HG02885 (cell line): ENCODE results near the gene CTAGE4.
"Not testable (repeated sequence)": the region's sequence is repeated elsewhere in the genome, so short reads cannot be mapped to it uniquely, and the experiment has no call there.

Experiments
- ATAC-seq: cut with Tn5 transposase; IDR thresholded peaks from one replicate; pipeline ENCODE4 v1.9.1; 2021; ENCODE audit warnings: mild to moderate bottlenecking; ENCODE audit not compliant: unreplicated experiment, poor library complexity

The CTAGE4 gene

GRCh38 chr7:144203086-144203485 is 19.8 kb downstream of the CTAGE4 start:
- ATAC-seq: not testable (repeated sequence)

DNA sequence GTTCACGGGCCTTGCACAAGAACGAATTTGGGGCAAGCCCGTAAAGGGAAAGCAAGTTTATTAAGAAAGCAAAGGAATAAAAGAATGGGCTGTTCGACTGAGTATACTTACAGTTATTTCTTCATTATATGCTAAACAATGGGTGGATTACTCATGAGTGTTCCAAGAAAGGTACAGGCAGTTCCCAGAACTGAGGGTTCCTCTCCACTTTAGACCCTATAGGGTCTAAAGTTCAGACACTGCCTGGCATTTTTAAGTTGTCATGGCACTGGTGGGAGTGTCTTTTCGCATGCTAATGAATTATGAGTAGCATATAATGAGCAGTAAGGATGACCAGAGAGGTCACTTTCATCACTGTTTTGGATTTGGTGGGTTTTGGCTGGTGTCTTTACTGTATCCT is 22.0 kb downstream of the CTAGE4 start:
- not testable (repeated sequence) for ATAC-seq

DNA sequence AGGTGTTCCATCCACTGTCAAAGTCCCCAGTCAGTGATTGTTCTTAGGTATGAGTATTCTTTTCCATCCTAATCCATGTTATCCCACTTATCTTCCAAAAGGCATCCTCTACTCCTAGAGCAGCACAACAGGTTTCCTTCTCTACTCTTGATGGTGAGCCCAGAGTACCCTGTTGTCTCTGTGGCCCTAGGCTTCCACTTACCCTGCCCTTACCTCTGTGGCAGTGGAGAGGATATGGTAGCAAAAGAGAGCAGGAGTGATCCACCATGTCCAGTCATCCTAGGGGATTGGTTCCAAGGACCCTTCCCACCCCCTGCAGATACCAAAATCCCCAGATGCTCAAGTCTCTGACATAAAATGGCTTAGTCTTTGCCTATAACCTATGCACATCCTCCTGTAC is 33.9 kb downstream of the CTAGE4 start:
- ATAC-seq: not testable (repeated sequence)

DNA sequence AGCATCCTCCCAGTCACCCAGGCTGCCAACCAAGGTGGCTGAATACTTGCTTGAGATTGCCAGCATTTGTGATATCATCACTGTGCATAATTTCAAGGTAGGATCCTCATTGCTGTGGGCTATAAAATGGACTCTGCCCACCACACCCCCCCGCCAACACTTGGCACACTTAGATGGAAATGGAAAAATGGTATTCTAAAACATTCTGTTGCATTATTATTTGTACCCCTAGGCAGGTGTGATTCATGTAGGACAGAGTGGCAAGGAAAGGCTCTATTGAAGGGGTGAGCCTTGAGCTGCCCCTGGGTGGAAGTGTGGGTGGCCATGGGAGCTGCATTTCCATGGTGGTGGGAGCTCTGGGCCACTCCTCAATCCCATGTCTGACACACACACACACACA is 35.3 kb downstream of the CTAGE4 start:
- ATAC-seq: not testable (repeated sequence)

- peak; percentile 52 for ATAC-seq
Measured at GRCh38 chr7:144219149-144219548, 35.9 kb downstream of the CTAGE4 start.

DNA sequence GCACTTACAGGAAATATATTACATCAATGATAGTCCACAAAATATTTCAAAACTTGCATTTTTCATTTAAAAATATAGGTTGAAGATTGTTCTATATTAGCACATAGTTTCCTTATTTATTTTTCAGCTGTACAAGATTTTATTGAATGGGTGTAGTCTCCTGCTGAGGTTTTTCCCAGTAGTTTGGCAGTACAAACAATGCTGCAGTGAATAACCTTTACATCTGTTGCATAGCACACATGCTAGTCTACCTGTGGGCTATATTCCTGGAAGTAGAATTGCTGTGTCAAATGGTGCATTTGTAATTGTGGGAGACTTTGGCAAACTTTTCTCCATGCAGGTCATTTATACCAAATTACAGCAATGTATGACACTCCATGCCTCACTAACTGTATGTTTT is 37.3 kb downstream of the CTAGE4 start:
- ATAC-seq: not testable (repeated sequence)

GRCh38 chr7:144223675-144224074 is 40.4 kb downstream of the CTAGE4 start:
- ATAC-seq: not testable (repeated sequence)

- not testable (repeated sequence) for ATAC-seq
Measured at GRCh38 chr7:144226866-144227265, 43.6 kb downstream of the CTAGE4 start.

GRCh38 chr7:144228810-144229209 is 45.5 kb downstream of the CTAGE4 start:
- not testable (repeated sequence) for ATAC-seq

GRCh38 chr7:144231027-144231426 is 47.8 kb downstream of the CTAGE4 start:
- ATAC-seq: not testable (repeated sequence)

- not testable (repeated sequence) for ATAC-seq
Measured at GRCh38 chr7:144233039-144233438, 49.8 kb downstream of the CTAGE4 start.
